GM12878 (cell line): ENCODE data around the gene DNAJB8. TPM values are rescaled to one million over a fixed set of nuclear protein-coding genes. Genes with fewer than 3 reads are reported as not detected.

Source experiments
- ATAC-seq: fragments of 200-7000 bp; cut with Tn5 transposase; 3 replicates; pipeline ENCODE4 v1.9.1; 2020; ENCODE audit warnings: mild to moderate bottlenecking, moderate library complexity
- BruUV-seq: library from RNA; stranded (reverse); fragments of 400-500 nt; replicated peaks from 2 replicates; lab custom pipeline; 2021; lab: Mats Ljungman, UMichigan
- CTCF ChIA-PET: fragments of 300-600 bp; sonication (Branson Sonifier 250); formaldehyde crosslinking; extraction: SDS; loops from one replicate; lab custom pipeline; 2021; ENCODE audit warnings: inconsistent platforms; lab: Yijun Ruan, JAX
- POLR2A ChIA-PET: fragments of 350-600 bp; formaldehyde crosslinking; extraction: SDS; loops from one replicate; lab custom pipeline; 2021; ENCODE audit warnings: inconsistent platforms; lab: Charles Lee
- RAD21 ChIA-PET: fragments of 300-600 bp; sonication (Branson Sonifier 250); formaldehyde crosslinking; loops from one replicate; lab custom pipeline; 2023; ENCODE audit warnings: antibody characterized with exemption; ENCODE audit not compliant: unreplicated experiment; lab: Charles Lee
- SMC1A ChIA-PET: fragments of 300-600 bp; sonication (Branson Sonifier 250); formaldehyde crosslinking; loops from one replicate; lab custom pipeline; 2023; ENCODE audit not compliant: unreplicated experiment, uncharacterized antibody; lab: Charles Lee
- DNase-seq: peaks from one replicate; pipeline ENCODE4 v3.0.0-alpha.2; 2011; ENCODE audit warnings: low read depth, low spot score
- FAIRE-seq: peaks from 3 replicates; lab custom pipeline; 2011; peaks lifted over from hg19 to GRCh38; lab: Jason Lieb, UNC
- H2AFZ ChIP-seq: 2 replicates; pipeline ENCODE4 v1.6.0; 2011; ENCODE audit warnings: low read depth, low read length, control low read depth; ENCODE audit not compliant: control insufficient read depth
- H3K27ac ChIP-seq: 2 replicates; pipeline ENCODE4 v1.5.1; 2011; ENCODE audit warnings: control low read depth; ENCODE audit not compliant: control insufficient read depth, insufficient read depth
- H3K27me3 ChIP-seq, 2 experiments: replicated peaks in 1 of 2; 2 replicates each; pipeline versions ENCODE4 v1.6.0 to v1.6.1; 2011; ENCODE audit warnings: low read length in 1 of 2; ENCODE audit not compliant: control insufficient read depth in 2 of 2, insufficient read depth in 2 of 2
- H3K36me3 ChIP-seq, 2 experiments: 2 replicates each; pipeline ENCODE4 v1.5.1; 2011; ENCODE audit warnings: low read length in 1 of 2; ENCODE audit not compliant: control insufficient read depth in 2 of 2, insufficient read depth in 2 of 2
- H3K4me1 ChIP-seq: 2 replicates; pipeline ENCODE4 v1.6.1; 2011; ENCODE audit warnings: mild to moderate bottlenecking, low read length, moderate library complexity, mixed read lengths; ENCODE audit not compliant: control insufficient read depth, insufficient read depth
- H3K4me2 ChIP-seq: 2 replicates; pipeline ENCODE4 v1.6.0; 2011; ENCODE audit warnings: control low read depth; ENCODE audit not compliant: control insufficient read depth, insufficient read depth
- H3K4me3 ChIP-seq: fragments of 200-600 bp; sonication (generic); 2 replicates; pipeline ENCODE4 v1.5.1; 2016
- H3K79me2 ChIP-seq: 2 replicates; pipeline ENCODE4 v1.6.0; 2011; ENCODE audit warnings: low read length; ENCODE audit not compliant: control insufficient read depth, insufficient read depth
- H3K9ac ChIP-seq: 2 replicates; pipeline ENCODE4 v1.8.0; 2011; ENCODE audit warnings: low read length, control low read depth, mixed read lengths; ENCODE audit not compliant: control insufficient read depth, insufficient read depth
- H3K9me3 ChIP-seq: replicated peaks from 3 replicates; pipeline ENCODE4 v1.5.1; 2011; ENCODE audit warnings: mild to moderate bottlenecking, low read length; ENCODE audit not compliant: control insufficient read depth, insufficient read depth
- H4K20me1 ChIP-seq: 2 replicates; pipeline ENCODE4 v1.6.0; 2011; ENCODE audit not compliant: control insufficient read depth, insufficient read depth
- CREB1 ChIP-seq: IDR thresholded peaks from 2 replicates; pipeline ENCODE4 v1.6.1; 2012; ENCODE audit warnings: low read depth, mild to moderate bottlenecking, inconsistent platforms
- LARP7 ChIP-seq: fragments of 450-650 bp; IDR thresholded peaks from 2 replicates; pipeline ENCODE4 v1.6.1; 2017; ENCODE audit warnings: mild to moderate bottlenecking
- NRF1 ChIP-seq: conservative IDR thresholded peaks from 2 replicates; pipeline ENCODE4 v1.6.1; 2011; ENCODE audit warnings: mild to moderate bottlenecking, low read depth, low read length, improper control_type of control experiment
- RCOR1 ChIP-seq: conservative IDR thresholded peaks from 2 replicates; pipeline ENCODE4 v1.6.1; 2012; ENCODE audit warnings: low read depth, low read length, improper control_type of control experiment
- RFX5 ChIP-seq: IDR thresholded peaks from 2 replicates; pipeline ENCODE4 v1.6.1; 2011; ENCODE audit warnings: low read depth, low read length, improper control_type of control experiment
- TCF3 ChIP-seq: IDR thresholded peaks from 2 replicates; pipeline ENCODE4 v1.6.1; 2012; ENCODE audit warnings: low read depth, mild to moderate bottlenecking, low read length, borderline replicate concordance; ENCODE audit not compliant: insufficient read depth
- ZNF24 ChIP-seq: fragments of 450-650 bp; IDR thresholded peaks from 2 replicates; pipeline ENCODE4 v1.6.1; 2017; ENCODE audit warnings: antibody characterized with exemption, mild to moderate bottlenecking
- WGBS: methylation state at CpG from one replicate; pipeline ENCODE4 v1.1.6; 2016; ENCODE audit warnings: low lambda C conversion rate; ENCODE audit not compliant: insufficient replicate concordance, insufficient coverage; ENCODE audit errors: missing lambda C conversion rate; 5-methylcytosine and 5-hydroxymethylcytosine counted together
- in situ Hi-C: fragments of 300-500 bp; cut with MboI; formaldehyde crosslinking; loops from 9 replicates; pipeline ENCODE4 v1.14.3; 2018; ENCODE audit warnings: mixed read lengths
- intact Hi-C: fragments of 100-400 bp; cut with micrococcal nuclease; formaldehyde crosslinking; loops from one replicate; pipeline ENCODE4 v1.14.2; 2022; ENCODE audit not compliant: unreplicated experiment
- polyA plus RNA-seq, 11 experiments: library from polyadenylated mRNA; depleted of rRNA in 4 of 11; unstranded in 6 of 11; stranded (reverse) in 5 of 11; fragments of >200 nt; fragmentation: Nextera tagmentation in 4 of 11; fragmentation: Illumina TruSeq in 1 of 11; extraction: Ambion mirVana in 4 of 11; extraction: Trizol in 1 of 11; gene quantifications; 1 replicate in 1 of 11; 2 replicates in 10 of 11; pipeline versions ENCODE4 v1.2.1 to v1.2.3, GENCODE V29; 2011 to 2016; ENCODE audit warnings: inconsistent platforms in 2 of 11, missing spikeins in 2 of 11, low read depth in 1 of 11
- total RNA-seq, 4 experiments: library from RNA; depleted of rRNA in 3 of 4; stranded (reverse); fragments of >200 nt in 3 of 4; fragmentation: Illumina TruSeq in 1 of 4; extraction: Trizol in 1 of 4; gene quantifications; 2 replicates each; pipeline versions ENCODE4 v1.2.1 to v1.2.3, GENCODE V29; 2013 to 2021
- TF ChIP-seq, protein P1 (sequence below): IDR thresholded peaks from 2 replicates; pipeline ENCODE4 v1.6.1; 2011; ENCODE audit warnings: mild to moderate bottlenecking, low read depth, low read length, moderate library complexity; ENCODE audit not compliant: insufficient replicate concordance
- TF ChIP-seq, protein P2 (sequence below): fragments of 450-650 bp; IDR thresholded peaks from 2 replicates; pipeline ENCODE4 v1.6.1; 2017; ENCODE audit warnings: mild to moderate bottlenecking

The DNAJB8 gene
- total and polyA plus RNA-seq, 10 of the 15 experiments (the other 5 are each of a cell fraction or from before 2014, with no cell fraction given): not detected

DNA sequence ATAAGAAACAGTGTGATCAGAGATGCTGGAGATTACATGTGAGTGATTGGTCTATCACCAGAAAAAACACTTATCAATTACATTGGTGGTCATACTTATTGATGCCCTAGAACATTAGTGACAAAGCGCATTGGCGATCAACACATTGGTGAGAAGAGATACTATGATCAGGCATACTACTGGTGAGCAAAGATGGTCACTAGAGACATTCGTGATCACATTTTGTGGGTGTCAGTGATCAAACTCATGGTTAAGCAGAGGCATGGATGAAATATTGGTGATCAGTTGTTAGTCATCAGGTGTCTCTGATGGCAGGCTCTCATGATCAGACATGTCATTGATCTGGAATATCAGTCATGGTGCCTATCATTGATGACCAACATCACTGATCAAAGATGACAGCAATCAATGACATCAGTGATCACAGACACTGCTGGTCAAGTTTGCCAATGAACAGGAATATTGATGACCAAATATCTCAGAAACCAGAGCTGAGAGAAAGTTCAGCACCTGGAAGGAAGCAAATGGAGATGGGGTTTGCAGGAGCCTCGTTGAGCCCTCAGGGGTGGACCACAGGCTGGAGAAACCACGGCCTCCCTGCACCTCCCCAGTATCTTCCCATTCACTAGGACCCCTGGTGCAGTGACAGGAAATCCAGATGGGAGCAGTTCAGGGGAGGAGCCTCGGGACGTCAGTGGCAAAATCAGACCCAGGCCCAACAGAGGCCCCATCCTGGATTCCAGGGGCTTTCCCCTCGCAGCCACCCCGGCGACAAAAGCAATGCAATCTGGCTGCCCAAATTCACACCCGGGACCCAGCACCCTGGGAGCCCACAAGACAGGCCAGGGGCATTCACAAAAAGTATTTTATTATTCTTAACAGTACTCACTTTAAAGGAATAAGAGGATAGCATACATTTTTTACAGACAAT, 12.2 kb upstream of the DNAJB8 start:
- Histone ChIP-seq H3K79me2 (no peaks in the 10 kb centered on the region), H3K9me3 (no peaks in the 10 kb centered on the region), H3K4me3 (no peak overlapping the region), H3K4me2 (no peak overlapping the region), H3K4me1 (no peaks in the 10 kb centered on the region), H3K27ac (no peak overlapping the region), H4K20me1 (no peaks in the 10 kb centered on the region), H3K9ac (no peak overlapping the region), H2AFZ (no peak overlapping the region), H3K36me3 (no peaks in the 10 kb centered on the region), H3K27me3 (peaks cover 4 to 5% of the 10 kb centered on the region in 2 experiments)
- no peak for ATAC-seq
- FAIRE-seq: no peak
- WGBS: 25% methylated on average over 11 of the region's 11 CpGs
- ChIA-PET POLR2A (no interaction called here), CTCF (no interaction called here), SMC1A (no interaction called here), RAD21 (no interaction called here)
- DNase-seq: no peak
- intact Hi-C loops: no loop called here
- TF ChIP-seq, protein P1, sequence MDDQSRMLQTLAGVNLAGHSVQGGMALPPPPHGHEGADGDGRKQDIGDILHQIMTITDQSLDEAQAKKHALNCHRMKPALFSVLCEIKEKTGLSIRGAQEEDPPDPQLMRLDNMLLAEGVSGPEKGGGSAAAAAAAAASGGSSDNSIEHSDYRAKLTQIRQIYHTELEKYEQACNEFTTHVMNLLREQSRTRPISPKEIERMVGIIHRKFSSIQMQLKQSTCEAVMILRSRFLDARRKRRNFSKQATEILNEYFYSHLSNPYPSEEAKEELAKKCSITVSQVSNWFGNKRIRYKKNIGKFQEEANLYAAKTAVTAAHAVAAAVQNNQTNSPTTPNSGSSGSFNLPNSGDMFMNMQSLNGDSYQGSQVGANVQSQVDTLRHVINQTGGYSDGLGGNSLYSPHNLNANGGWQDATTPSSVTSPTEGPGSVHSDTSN: no peak
- TF ChIP-seq RFX5: no peak
- TF ChIP-seq TCF3: no peak
- no peak for TF ChIP-seq RCOR1
- TF ChIP-seq, all 136 proteins: peak for 0
- no TSS peak for BruUV-seq
- in situ Hi-C loops: no loop called here

DNA sequence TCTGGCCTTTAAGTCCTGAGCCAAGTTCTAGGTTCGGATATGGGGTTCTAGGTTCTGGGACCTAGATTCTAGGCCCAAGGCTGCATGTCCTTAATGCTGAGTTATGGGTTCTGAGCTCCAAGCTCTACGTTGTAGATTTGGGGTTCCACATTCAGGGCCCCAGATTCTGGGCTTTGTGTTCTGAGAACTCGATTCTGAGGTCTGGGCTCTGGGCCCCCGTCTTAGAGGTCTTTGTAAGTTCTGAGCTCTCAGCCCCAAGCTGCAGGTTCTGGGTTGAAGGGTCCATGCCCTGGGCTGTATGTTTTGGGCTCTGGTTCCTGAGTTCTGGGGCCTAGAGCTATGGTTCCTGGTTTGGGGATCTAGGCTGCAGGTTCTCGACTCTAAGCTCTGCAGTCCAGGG, 10.0 kb upstream of the DNAJB8 start:
- in situ Hi-C loops: no loop called here
- H3K4me2 ChIP-seq: no peak overlapping the region
- no peak overlapping the region for H2AFZ ChIP-seq
- ATAC-seq: no peak
- peaks cover 0 to 3% of the 10 kb centered on the region in 2 experiments; a peak in 3 of 4 replicates for H3K27me3 ChIP-seq
- no peaks in the 10 kb centered on the region for H4K20me1 ChIP-seq
- no peaks in the 10 kb centered on the region for H3K9me3 ChIP-seq
- RAD21 ChIA-PET: no interaction called here
- SMC1A ChIA-PET: no interaction called here
- CTCF ChIA-PET: interaction anchor here (1.3 kb wide), 1 partner anchor 14 kb away, joined by 3 read pairs; no protein-coding TSS in a partner anchor
- 3% methylated on average over 5 of the region's 5 CpGs for WGBS
- H3K4me3 ChIP-seq: no peak overlapping the region
- no peak for FAIRE-seq
- no TSS peak for BruUV-seq
- no peak overlapping the region for H3K9ac ChIP-seq
- H3K27ac ChIP-seq: no peak overlapping the region
- no peaks in the 10 kb centered on the region for H3K36me3 ChIP-seq
- no peak for DNase-seq
- intact Hi-C loops: no loop called here
- H3K79me2 ChIP-seq: no peaks in the 10 kb centered on the region
- POLR2A ChIA-PET: no interaction called here
- H3K4me1 ChIP-seq: no peaks in the 10 kb centered on the region
- TF ChIP-seq NRF1: no peak
- TF ChIP-seq ZNF24: no peak
- no peak for TF ChIP-seq CREB1
- TF ChIP-seq, protein P2, sequence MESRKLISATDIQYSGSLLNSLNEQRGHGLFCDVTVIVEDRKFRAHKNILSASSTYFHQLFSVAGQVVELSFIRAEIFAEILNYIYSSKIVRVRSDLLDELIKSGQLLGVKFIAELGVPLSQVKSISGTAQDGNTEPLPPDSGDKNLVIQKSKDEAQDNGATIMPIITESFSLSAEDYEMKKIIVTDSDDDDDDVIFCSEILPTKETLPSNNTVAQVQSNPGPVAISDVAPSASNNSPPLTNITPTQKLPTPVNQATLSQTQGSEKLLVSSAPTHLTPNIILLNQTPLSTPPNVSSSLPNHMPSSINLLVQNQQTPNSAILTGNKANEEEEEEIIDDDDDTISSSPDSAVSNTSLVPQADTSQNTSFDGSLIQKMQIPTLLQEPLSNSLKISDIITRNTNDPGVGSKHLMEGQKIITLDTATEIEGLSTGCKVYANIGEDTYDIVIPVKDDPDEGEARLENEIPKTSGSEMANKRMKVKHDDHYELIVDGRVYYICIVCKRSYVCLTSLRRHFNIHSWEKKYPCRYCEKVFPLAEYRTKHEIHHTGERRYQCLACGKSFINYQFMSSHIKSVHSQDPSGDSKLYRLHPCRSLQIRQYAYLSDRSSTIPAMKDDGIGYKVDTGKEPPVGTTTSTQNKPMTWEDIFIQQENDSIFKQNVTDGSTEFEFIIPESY: no peak
- TF ChIP-seq LARP7: no peak
